Effector memory CD8-positive, alpha-beta T cell (primary cell): ENCODE results near the gene PAX5.

ENCODE experiments used
- ATAC-seq: fragments of 150-1000 bp; cut with Tn5 transposase; replicated peaks from 2 replicates; pipeline ENCODE4 v1.10.0; 2021; ENCODE audit warnings: mild to moderate bottlenecking, moderate library complexity
- DNase-seq, 3 experiments: peaks; one replicate each; pipeline ENCODE4 v3.0.0; 2021
- H3K27ac Mint-ChIP-seq, 2 donors: one replicate each; pipeline ENCODE4 v1.8.0; 2022; ENCODE audit warnings: mild to moderate bottlenecking in 2 of 2, mixed read lengths in 2 of 2, moderate library complexity in 2 of 2
- H3K27me3 Mint-ChIP-seq, 2 donors: one replicate each; pipeline ENCODE4 v1.8.0; 2022; ENCODE audit warnings: mixed read lengths in 2 of 2
- H3K36me3 Mint-ChIP-seq: one replicate; pipeline ENCODE4 v1.8.0; 2022; ENCODE audit warnings: mild to moderate bottlenecking, moderate library complexity, mixed read lengths; ENCODE audit not compliant: insufficient read depth
- H3K4me1 Mint-ChIP-seq, 2 donors: one replicate each; pipeline ENCODE4 v1.8.0; 2022; ENCODE audit warnings: low read depth in 2 of 2, mixed read lengths in 2 of 2
- H3K4me3 Mint-ChIP-seq, 2 donors: one replicate each; pipeline ENCODE4 v1.8.0; 2022; ENCODE audit warnings: mild to moderate bottlenecking in 2 of 2, mixed read lengths in 2 of 2, moderate library complexity in 2 of 2
- H3K9me3 Mint-ChIP-seq, 2 donors: one replicate each; pipeline ENCODE4 v1.8.0; 2022; ENCODE audit warnings: mixed read lengths in 2 of 2

The PAX5 gene

GRCh38 chr9:36835271-36835996, 198.6 kb downstream of the PAX5 start:
- DNase-seq (no peak), ATAC-seq (peak; percentile 36)
- no peak overlapping the region for H3K27ac Mint-ChIP-seq
- no peaks in the 10 kb centered on the region for H3K36me3 Mint-ChIP-seq
- no peak overlapping the region for H3K4me3 Mint-ChIP-seq
- H3K27me3 Mint-ChIP-seq = peaks cover 22 to 39% of the 10 kb centered on the region in 2 donors
- H3K4me1 Mint-ChIP-seq = no peaks in the 10 kb centered on the region
- no peaks in the 10 kb centered on the region for H3K9me3 Mint-ChIP-seq

GRCh38 chr9:36834736-36835135, 199.3 kb downstream of the PAX5 start:
- Mint-ChIP-seq H3K4me3 (no peak overlapping the region), H3K27ac (no peak overlapping the region), H3K9me3 (no peaks in the 10 kb centered on the region), H3K4me1 (no peaks in the 10 kb centered on the region), H3K36me3 (no peaks in the 10 kb centered on the region), H3K27me3 (peaks cover 19 to 46% of the 10 kb centered on the region in 2 donors)
- ATAC-seq (no peak), DNase-seq (no peak)

- Mint-ChIP-seq H3K4me1 (no peaks in the 10 kb centered on the region), H3K36me3 (no peaks in the 10 kb centered on the region), H3K27ac (no peak overlapping the region), H3K4me3 (no peak overlapping the region), H3K27me3 (peaks cover 22 to 50% of the 10 kb centered on the region in 2 donors), H3K9me3 (no peaks in the 10 kb centered on the region)
- no peak for DNase-seq
- ATAC-seq = no peak
These were observed 200.1 kb downstream of the PAX5 start for GRCh38 chr9:36833954-36834353.

- no peaks in the 10 kb centered on the region for H3K9me3 Mint-ChIP-seq
- H3K27me3 Mint-ChIP-seq = peaks cover 23 to 56% of the 10 kb centered on the region in 2 donors
- no peak for DNase-seq
- no peaks in the 10 kb centered on the region for H3K36me3 Mint-ChIP-seq
- H3K4me1 Mint-ChIP-seq = peaks cover 0 to 1% of the 10 kb centered on the region in 2 donors
- no peak for ATAC-seq
- H3K4me3 Mint-ChIP-seq = no peak overlapping the region
- H3K27ac Mint-ChIP-seq = no peak overlapping the region
These were observed 201.8 kb downstream of the PAX5 start for GRCh38 chr9:36832164-36832795.

- Mint-ChIP-seq H3K36me3 (no peaks in the 10 kb centered on the region), H3K4me3 (no peak overlapping the region), H3K27ac (no peak overlapping the region), H3K9me3 (no peaks in the 10 kb centered on the region), H3K27me3 (peaks cover 30 to 56% of the 10 kb centered on the region in 2 donors), H3K4me1 (peaks cover 0 to 3% of the 10 kb centered on the region in 2 donors)
- no peak for ATAC-seq
- no peak for DNase-seq
These were observed 202.5 kb downstream of the PAX5 start for GRCh38 chr9:36831381-36832161.

- Mint-ChIP-seq H3K36me3 (no peaks in the 10 kb centered on the region), H3K27me3 (peaks cover 24 to 66% of the 10 kb centered on the region in 2 donors), H3K9me3 (no peaks in the 10 kb centered on the region), H3K4me1 (peaks cover 0 to 3% of the 10 kb centered on the region in 2 donors), H3K27ac (no peak overlapping the region), H3K4me3 (no peak overlapping the region)
- ATAC-seq (no peak), DNase-seq (no peak)
These were observed 205.5 kb downstream of the PAX5 start for GRCh38 chr9:36828611-36829013.

- Mint-ChIP-seq H3K27ac (no peak overlapping the region), H3K4me3 (no peak overlapping the region), H3K4me1 (peaks cover 0 to 3% of the 10 kb centered on the region in 2 donors), H3K9me3 (no peaks in the 10 kb centered on the region), H3K27me3 (peaks cover 25 to 74% of the 10 kb centered on the region in 2 donors), H3K36me3 (no peaks in the 10 kb centered on the region)
- ATAC-seq (no peak), DNase-seq (no peak)
These were observed 206.5 kb downstream of the PAX5 start for GRCh38 chr9:36827593-36827992.

- no peak overlapping the region for H3K4me3 Mint-ChIP-seq
- no peak overlapping the region for H3K27ac Mint-ChIP-seq
- DNase-seq (no peak), ATAC-seq (no peak)
- no peaks in the 10 kb centered on the region for H3K36me3 Mint-ChIP-seq
- peaks cover 0 to 3% of the 10 kb centered on the region in 2 donors for H3K4me1 Mint-ChIP-seq
- H3K9me3 Mint-ChIP-seq = no peaks in the 10 kb centered on the region
- H3K27me3 Mint-ChIP-seq = peaks cover 25 to 69% of the 10 kb centered on the region in 2 donors
These were observed 207.5 kb downstream of the PAX5 start for GRCh38 chr9:36826581-36826980.

- ATAC-seq = no peak
- no peak overlapping the region for H3K27ac Mint-ChIP-seq
- no peak overlapping the region for H3K4me3 Mint-ChIP-seq
- DNase-seq = no peak
- H3K4me1 Mint-ChIP-seq = peaks cover 0 to 3% of the 10 kb centered on the region in 2 donors
- no peaks in the 10 kb centered on the region for H3K9me3 Mint-ChIP-seq
- peaks cover 30 to 69% of the 10 kb centered on the region in 2 donors for H3K27me3 Mint-ChIP-seq
- H3K36me3 Mint-ChIP-seq = no peaks in the 10 kb centered on the region
These were observed 208.9 kb downstream of the PAX5 start for GRCh38 chr9:36825179-36825578.

GRCh38 chr9:36823934-36824333, 210.1 kb downstream of the PAX5 start:
- ATAC-seq (no peak), DNase-seq (no peak)
- no peak overlapping the region for H3K4me3 Mint-ChIP-seq
- H3K4me1 Mint-ChIP-seq = peaks cover 0 to 3% of the 10 kb centered on the region in 2 donors
- no peaks in the 10 kb centered on the region for H3K36me3 Mint-ChIP-seq
- H3K9me3 Mint-ChIP-seq = no peaks in the 10 kb centered on the region
- H3K27ac Mint-ChIP-seq = no peak overlapping the region
- peaks cover 37 to 73% of the 10 kb centered on the region in 2 donors for H3K27me3 Mint-ChIP-seq

- H3K4me3 Mint-ChIP-seq = no peak overlapping the region
- no peak for ATAC-seq
- no peak overlapping the region for H3K27ac Mint-ChIP-seq
- no peak for DNase-seq
- no peaks in the 10 kb centered on the region for H3K9me3 Mint-ChIP-seq
- H3K27me3 Mint-ChIP-seq = peaks cover 41 to 77% of the 10 kb centered on the region in 2 donors
- H3K4me1 Mint-ChIP-seq = peaks cover 0 to 3% of the 10 kb centered on the region in 2 donors
- no peaks in the 10 kb centered on the region for H3K36me3 Mint-ChIP-seq
These were observed 210.6 kb downstream of the PAX5 start for GRCh38 chr9:36823466-36823865.

GRCh38 chr9:36822201-36822600, 211.9 kb downstream of the PAX5 start:
- Mint-ChIP-seq H3K9me3 (no peaks in the 10 kb centered on the region), H3K4me3 (no peak overlapping the region), H3K27ac (no peak overlapping the region), H3K36me3 (no peaks in the 10 kb centered on the region), H3K4me1 (peaks cover 0 to under 1% of the 10 kb centered on the region in 2 donors), H3K27me3 (peaks cover 43 to 82% of the 10 kb centered on the region in 2 donors)
- DNase-seq = no peak
- no peak for ATAC-seq

- ATAC-seq = no peak
- no peaks in the 10 kb centered on the region for H3K36me3 Mint-ChIP-seq
- H3K9me3 Mint-ChIP-seq = no peaks in the 10 kb centered on the region
- H3K27me3 Mint-ChIP-seq = peaks cover 51 to 79% of the 10 kb centered on the region in 2 donors
- H3K27ac Mint-ChIP-seq = no peak overlapping the region
- no peak overlapping the region for H3K4me3 Mint-ChIP-seq
- H3K4me1 Mint-ChIP-seq = no peaks in the 10 kb centered on the region
- no peak for DNase-seq
These were observed 213.6 kb downstream of the PAX5 start for GRCh38 chr9:36820392-36820861.
